ENCODE measurements around the gene RPS6KB1.
"Not testable (repeated sequence)": the region's sequence is repeated elsewhere in the genome, so short reads cannot be mapped to it uniquely, and the experiment has no call there.

DNA sequence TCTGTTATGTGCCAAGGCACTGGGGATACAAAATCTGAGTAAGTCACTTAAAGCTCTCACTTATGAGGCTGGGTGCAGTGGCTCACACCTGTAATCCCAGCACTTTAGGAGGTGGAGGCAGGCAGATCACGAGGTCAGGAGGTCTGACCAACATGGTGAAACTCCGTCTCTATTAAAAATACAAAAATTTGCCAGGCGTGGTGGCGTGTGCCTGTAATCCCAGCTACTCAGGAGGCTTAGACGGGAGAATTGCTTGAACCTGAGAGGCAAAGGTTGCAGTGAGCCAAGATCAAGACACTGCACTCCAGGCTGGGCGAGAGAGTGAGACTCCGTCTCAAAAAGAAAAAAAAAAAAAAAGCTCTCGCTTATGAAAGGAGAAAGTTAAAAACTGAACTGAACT is 66.7 kb downstream of the RPS6KB1 start:
- TF ChIP-seq POLR2A (IDR thresholded peaks at IDR 0.05; ENCODE audit: borderline replicate concordance, extremely low read depth, insufficient read depth, insufficient read length); EZH2 (IDR thresholded peaks at IDR 0.05); CEBPB (IDR thresholded peaks at IDR 0.05; ENCODE audit: low read depth); POLR2AphosphoS5 (IDR thresholded peaks at IDR 0.05; ENCODE audit: low read depth, low read length); YY1 (IDR thresholded peaks at IDR 0.05; ENCODE audit: extremely low read depth, insufficient replicate concordance, low read depth, low read length); EGR1 (IDR thresholded peaks at IDR 0.05; ENCODE audit: low read depth): not testable (repeated sequence)
- TF ChIP-seq, protein P1, sequence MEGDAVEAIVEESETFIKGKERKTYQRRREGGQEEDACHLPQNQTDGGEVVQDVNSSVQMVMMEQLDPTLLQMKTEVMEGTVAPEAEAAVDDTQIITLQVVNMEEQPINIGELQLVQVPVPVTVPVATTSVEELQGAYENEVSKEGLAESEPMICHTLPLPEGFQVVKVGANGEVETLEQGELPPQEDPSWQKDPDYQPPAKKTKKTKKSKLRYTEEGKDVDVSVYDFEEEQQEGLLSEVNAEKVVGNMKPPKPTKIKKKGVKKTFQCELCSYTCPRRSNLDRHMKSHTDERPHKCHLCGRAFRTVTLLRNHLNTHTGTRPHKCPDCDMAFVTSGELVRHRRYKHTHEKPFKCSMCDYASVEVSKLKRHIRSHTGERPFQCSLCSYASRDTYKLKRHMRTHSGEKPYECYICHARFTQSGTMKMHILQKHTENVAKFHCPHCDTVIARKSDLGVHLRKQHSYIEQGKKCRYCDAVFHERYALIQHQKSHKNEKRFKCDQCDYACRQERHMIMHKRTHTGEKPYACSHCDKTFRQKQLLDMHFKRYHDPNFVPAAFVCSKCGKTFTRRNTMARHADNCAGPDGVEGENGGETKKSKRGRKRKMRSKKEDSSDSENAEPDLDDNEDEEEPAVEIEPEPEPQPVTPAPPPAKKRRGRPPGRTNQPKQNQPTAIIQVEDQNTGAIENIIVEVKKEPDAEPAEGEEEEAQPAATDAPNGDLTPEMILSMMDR (IDR thresholded peaks at IDR 0.05 in 2 of 3, conservative IDR thresholded peaks at IDR 0.05 in 1 of 3; ENCODE audit: borderline replicate concordance in 1 of 3, insufficient read depth in 1 of 3, low read depth in 2 of 3, low read length in 2 of 3), result not testable (repeated sequence)
- TF ChIP-seq, protein P2, sequence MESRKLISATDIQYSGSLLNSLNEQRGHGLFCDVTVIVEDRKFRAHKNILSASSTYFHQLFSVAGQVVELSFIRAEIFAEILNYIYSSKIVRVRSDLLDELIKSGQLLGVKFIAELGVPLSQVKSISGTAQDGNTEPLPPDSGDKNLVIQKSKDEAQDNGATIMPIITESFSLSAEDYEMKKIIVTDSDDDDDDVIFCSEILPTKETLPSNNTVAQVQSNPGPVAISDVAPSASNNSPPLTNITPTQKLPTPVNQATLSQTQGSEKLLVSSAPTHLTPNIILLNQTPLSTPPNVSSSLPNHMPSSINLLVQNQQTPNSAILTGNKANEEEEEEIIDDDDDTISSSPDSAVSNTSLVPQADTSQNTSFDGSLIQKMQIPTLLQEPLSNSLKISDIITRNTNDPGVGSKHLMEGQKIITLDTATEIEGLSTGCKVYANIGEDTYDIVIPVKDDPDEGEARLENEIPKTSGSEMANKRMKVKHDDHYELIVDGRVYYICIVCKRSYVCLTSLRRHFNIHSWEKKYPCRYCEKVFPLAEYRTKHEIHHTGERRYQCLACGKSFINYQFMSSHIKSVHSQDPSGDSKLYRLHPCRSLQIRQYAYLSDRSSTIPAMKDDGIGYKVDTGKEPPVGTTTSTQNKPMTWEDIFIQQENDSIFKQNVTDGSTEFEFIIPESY (IDR thresholded peaks at IDR 0.05; ENCODE audit: extremely low read depth, insufficient replicate concordance, low read length), result not testable (repeated sequence)
